Breast epithelium (tissue), 4 donors: ENCODE measurements around the gene CAMK2B. TPM values are rescaled to one million over a fixed set of nuclear protein-coding genes. Genes with fewer than 3 reads are reported as not detected.
A peak's percentile ranks its signal among the peaks of the same experiment; 100 is the strongest.

ENCODE experiments used
- DNase-seq, 2 donors: peaks; one replicate each; pipeline ENCODE4 v3.0.0-alpha.2; 2019; ENCODE audit warnings: low spot score in 2 of 2
- H3K27ac ChIP-seq, 2 donors: fragments of 200-600 bp; sonication (generic) in 1 of 2; one replicate each; pipeline ENCODE4 v1.5.1; 2016 to 2019; ENCODE audit warnings: mild to moderate bottlenecking in 1 of 2
- H3K27me3 ChIP-seq, 2 donors: fragments of 200-600 bp; sonication (generic) in 1 of 2; one replicate each; pipeline versions ENCODE4 v1.5.1 to v1.6.0; 2017 to 2019; ENCODE audit warnings: control low read depth in 1 of 2, mild to moderate bottlenecking in 1 of 2
- H3K36me3 ChIP-seq: fragments of 200-600 bp; one replicate; pipeline ENCODE4 v1.5.1; 2019
- H3K4me1 ChIP-seq, 2 donors: fragments of 200-600 bp; sonication (generic); one replicate each; pipeline ENCODE4 v1.5.1; 2016 to 2019; ENCODE audit warnings: control low read depth in 1 of 2
- H3K4me3 ChIP-seq, 3 donors: fragments of 200-600 bp; sonication (generic); 1 replicate in 2 of 3; 2 replicates in 1 of 3; pipeline ENCODE4 v1.5.1; 2016 to 2019; ENCODE audit warnings: mild to moderate bottlenecking in 3 of 3, moderate library complexity in 2 of 3
- H3K9me3 ChIP-seq, 2 donors: fragments of 200-600 bp; sonication (generic) in 1 of 2; one replicate each; pipeline ENCODE4 v1.5.1; 2016 to 2019; ENCODE audit warnings: control low read depth in 1 of 2
- CTCF ChIP-seq, 3 donors: fragments of 450-650 bp; IDR thresholded peaks; one replicate each; pipeline ENCODE4 v1.5.1; 2016 to 2017; ENCODE audit warnings: antibody characterized with exemption in 3 of 3, mild to moderate bottlenecking in 3 of 3, moderate library complexity in 3 of 3
- POLR2A ChIP-seq: fragments of 450-650 bp; IDR thresholded peaks from one replicate; pipeline ENCODE4 v1.6.1; 2016; ENCODE audit warnings: antibody characterized with exemption, mild to moderate bottlenecking, moderate library complexity
- POLR2AphosphoS5 ChIP-seq, 3 donors: sonication (generic); formaldehyde crosslinking; IDR thresholded peaks; one replicate each; pipeline ENCODE4 v1.6.1; 2017; ENCODE audit warnings: antibody characterized with exemption in 3 of 3
- intact Hi-C: fragments of 100-400 bp; cut with DNase I; formaldehyde crosslinking; loops from one replicate; pipeline ENCODE4 v1.15.1; 2023; ENCODE audit warnings: low total_unique reads
- total RNA-seq, 3 donors: library from RNA; depleted of rRNA; stranded (reverse); fragments of >200 nt; gene quantifications; one replicate each; pipeline ENCODE4 v1.1.0, GENCODE V29; 2016

CAMK2B gene
- total RNA-seq, 3 donors from 2014 or later: 2.0 to 9.2 TPM; not detected in 1

- no peaks in the 10 kb centered on the region for H3K27me3 ChIP-seq
- intact Hi-C loops: no loop called here
- no peaks in the 10 kb centered on the region for H3K36me3 ChIP-seq
- DNase-seq: peak in 1 of 2 donors; percentile 17
- TF ChIP-seq POLR2A (no peak), CTCF (IDR thresholded peaks at IDR 0.05) (no peak), POLR2AphosphoS5 (IDR thresholded peaks at IDR 0.05) (no peak)
- H3K27ac ChIP-seq: no peak overlapping the region
- H3K9me3 ChIP-seq: peaks cover 0 to 3% of the 10 kb centered on the region in 2 donors
- no peaks in the 10 kb centered on the region for H3K4me1 ChIP-seq
- H3K4me3 ChIP-seq: peak overlapping the region; percentile 35 to 71 (median 47)
Measured at GRCh38 chr7:44310221-44310848, 15.1 kb downstream of the CAMK2B start.

GRCh38 chr7:44309271-44310091, 15.9 kb downstream of the CAMK2B start:
- intact Hi-C loops: no loop called here
- H3K36me3 ChIP-seq: no peaks in the 10 kb centered on the region
- no peaks in the 10 kb centered on the region for H3K27me3 ChIP-seq
- no peaks in the 10 kb centered on the region for H3K4me1 ChIP-seq
- DNase-seq: peak; percentile 25 to 60
- peak overlapping the region; percentile 35 to 71 (median 47) for H3K4me3 ChIP-seq
- peak overlapping the region; percentile 48 to 55 for H3K27ac ChIP-seq
- no peaks in the 10 kb centered on the region for H3K9me3 ChIP-seq
- TF ChIP-seq POLR2A (no peak), CTCF (IDR thresholded peaks at IDR 0.05) (no peak), POLR2AphosphoS5 (IDR thresholded peaks at IDR 0.05) (no peak)

- Histone ChIP-seq H3K4me3 (peak overlapping the region in 1 of 3 donors; percentile 71), H3K4me1 (no peaks in the 10 kb centered on the region), H3K9me3 (no peaks in the 10 kb centered on the region), H3K27ac (peak overlapping the region; percentile 48 to 61), H3K27me3 (no peaks in the 10 kb centered on the region), H3K36me3 (no peaks in the 10 kb centered on the region)
- intact Hi-C loops: no loop called here
- TF ChIP-seq CTCF (IDR thresholded peaks at IDR 0.05) (no peak), POLR2A (no peak), POLR2AphosphoS5 (IDR thresholded peaks at IDR 0.05) (no peak)
- peak; percentile 16 to 39 for DNase-seq
Measured at GRCh38 chr7:44308596-44309270, 16.7 kb downstream of the CAMK2B start.

- intact Hi-C loops: no loop called here
- H3K36me3 ChIP-seq: no peaks in the 10 kb centered on the region
- TF ChIP-seq POLR2AphosphoS5 (IDR thresholded peaks at IDR 0.05) (no peak), POLR2A (no peak), CTCF (IDR thresholded peaks at IDR 0.05) (no peak)
- H3K27me3 ChIP-seq: no peaks in the 10 kb centered on the region
- H3K27ac ChIP-seq: peak overlapping the region; percentile 54 to 61
- peak; percentile 48 to 73 for DNase-seq
- H3K9me3 ChIP-seq: no peaks in the 10 kb centered on the region
- H3K4me1 ChIP-seq: no peaks in the 10 kb centered on the region
- H3K4me3 ChIP-seq: no peak overlapping the region
Measured at GRCh38 chr7:44307905-44308595, 17.3 kb downstream of the CAMK2B start.
